SJSA1 (cell line): ENCODE measurements around the gene TMEM259. TPM values are rescaled to one million over a fixed set of nuclear protein-coding genes. Genes with fewer than 3 reads are reported as not detected.

Source experiments
- DNase-seq, 2 experiments: peaks; one replicate each; pipeline ENCODE4 v3.0.0-alpha.2; 2015 to 2020; ENCODE audit warnings: low spot score in 2 of 2, low read depth in 1 of 2
- H3K27ac ChIP-seq: fragments of 250-450 bp; sonication (Bioruptor Pico); 2 replicates; pipeline ENCODE4 v1.5.1; 2020; ENCODE audit warnings: mild to moderate bottlenecking, moderate library complexity
- H3K27me3 ChIP-seq: fragments of 250-450 bp; sonication (Bioruptor Pico); replicated peaks from 2 replicates; pipeline ENCODE4 v1.5.1; 2020; ENCODE audit warnings: mild to moderate bottlenecking, moderate library complexity
- H3K36me3 ChIP-seq: fragments of 250-450 bp; sonication (Bioruptor Pico); 2 replicates; pipeline ENCODE4 v1.5.1; 2020; ENCODE audit warnings: mild to moderate bottlenecking
- H3K4me1 ChIP-seq: fragments of 250-450 bp; sonication (Bioruptor Pico); replicated peaks from 2 replicates; pipeline ENCODE4 v1.6.1; 2021; ENCODE audit warnings: mild to moderate bottlenecking
- H3K4me3 ChIP-seq: fragments of 250-450 bp; sonication (Bioruptor Pico); 2 replicates; pipeline ENCODE4 v1.5.1; 2020; ENCODE audit warnings: mild to moderate bottlenecking
- H3K9me3 ChIP-seq: fragments of 250-450 bp; sonication (Bioruptor Pico); replicated peaks from 2 replicates; pipeline ENCODE4 v1.5.1; 2020; ENCODE audit warnings: mild to moderate bottlenecking
- total RNA-seq: library from RNA; depleted of rRNA; stranded (reverse); fragments of >200 nt; shearing (Covaris generic); gene quantifications from 2 replicates; pipeline ENCODE4 v1.2.3, GENCODE V29; 2014; rRNA removed

Gene TMEM259
- 122 and 131 TPM in 2 replicates for total RNA-seq

- no peaks in the 10 kb centered on the region for H3K27me3 ChIP-seq
- peaks cover 48% of the 10 kb centered on the region for H3K4me1 ChIP-seq
- H3K27ac ChIP-seq = peak within 1 kb of the TSS; percentile 95
- H3K4me3 ChIP-seq = peak within 1 kb of the TSS; percentile 95
- peaks cover 40% of the 10 kb centered on the region for H3K36me3 ChIP-seq
- no peaks in the 10 kb centered on the region; the same call in 1 of the 2 replicates for H3K9me3 ChIP-seq
- peak; percentile 98 to 99 for DNase-seq
Observed at GRCh38 chr19:1020868-1021425, at the start of gene TMEM259. TSS of gene TMEM259 (minus strand) at chr19:1021123. CDS start at chr19:1020996, 127 bp downstream.

- H3K36me3 ChIP-seq = no peaks in the 10 kb centered on the region
- peaks cover 64% of the 10 kb centered on the region for H3K27me3 ChIP-seq
- H3K4me1 ChIP-seq = peaks cover 24% of the 10 kb centered on the region
- H3K4me3 ChIP-seq = no peak overlapping the region
- no peak for DNase-seq
- no peak overlapping the region for H3K27ac ChIP-seq
- no peaks in the 10 kb centered on the region for H3K9me3 ChIP-seq
Observed at GRCh38 chr19:1070576-1070930, 49.6 kb upstream of the TMEM259 start.

GRCh38 chr19:1069009-1069779, 48.3 kb upstream of the TMEM259 start:
- Histone ChIP-seq H3K27ac (no peak overlapping the region), H3K4me3 (no peak overlapping the region)
- no peak for DNase-seq

DNA sequence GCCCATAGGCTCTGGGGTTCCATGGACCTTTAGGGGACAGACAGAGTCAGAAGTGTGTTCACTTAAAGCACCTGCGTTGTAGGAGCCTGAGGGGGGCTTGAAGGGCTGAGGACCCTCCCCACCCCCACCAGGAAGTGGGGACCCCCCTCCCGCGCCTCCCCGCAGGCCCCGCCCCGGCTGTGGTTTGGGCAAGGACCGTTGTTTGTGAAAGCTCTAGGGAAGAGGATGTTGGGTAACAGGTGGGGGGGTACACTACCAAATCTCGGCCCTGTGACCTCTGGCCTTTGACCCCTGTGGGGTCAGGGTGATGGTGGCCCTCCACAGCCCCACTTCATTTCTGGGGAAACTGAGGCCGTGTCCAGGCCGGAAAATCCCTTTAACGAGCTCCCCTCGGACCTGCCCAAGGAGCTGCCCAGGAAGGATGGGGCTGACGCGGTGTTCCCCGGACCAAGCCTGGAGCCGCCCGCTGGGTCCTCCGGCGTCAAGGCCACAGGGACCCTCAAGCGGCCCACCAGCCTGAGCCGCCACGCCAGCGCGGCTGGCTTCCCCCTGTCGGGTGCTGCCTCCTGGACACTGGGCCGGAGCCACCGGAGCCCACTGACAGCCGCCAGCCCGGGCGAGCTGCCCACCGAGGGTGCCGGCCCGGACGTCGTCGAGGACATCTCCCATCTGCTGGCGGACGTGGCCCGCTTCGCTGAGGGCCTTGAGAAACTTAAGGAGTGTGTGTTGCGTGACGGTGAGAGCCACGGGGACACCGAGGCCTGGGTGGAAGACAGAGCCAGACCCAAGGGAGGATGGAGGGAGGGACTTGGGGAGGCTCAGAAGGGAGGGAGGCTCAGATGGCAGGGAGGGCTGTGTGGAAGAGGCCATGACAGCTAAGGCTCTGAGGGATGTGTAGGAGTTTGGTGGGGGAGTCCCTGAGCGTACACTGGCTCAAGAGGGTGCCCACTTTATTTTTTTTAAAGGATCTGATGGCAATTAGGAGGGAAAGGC, 47.4 kb upstream of the TMEM259 start:
- peaks cover 34% of the 10 kb centered on the region for H3K4me1 ChIP-seq
- no peak overlapping the region for H3K27ac ChIP-seq
- no peaks in the 10 kb centered on the region for H3K36me3 ChIP-seq
- H3K4me3 ChIP-seq = no peak overlapping the region
- peaks cover 70% of the 10 kb centered on the region for H3K27me3 ChIP-seq
- no peak for DNase-seq
- H3K9me3 ChIP-seq = no peaks in the 10 kb centered on the region

More at GRCh38 chr19:1069009-1069779, 48.3 kb upstream of the TMEM259 start:
- peaks cover 70% of the 10 kb centered on the region for H3K27me3 ChIP-seq
- no peaks in the 10 kb centered on the region for H3K9me3 ChIP-seq
- H3K4me1 ChIP-seq = peaks cover 34% of the 10 kb centered on the region
- H3K36me3 ChIP-seq = no peaks in the 10 kb centered on the region

DNA sequence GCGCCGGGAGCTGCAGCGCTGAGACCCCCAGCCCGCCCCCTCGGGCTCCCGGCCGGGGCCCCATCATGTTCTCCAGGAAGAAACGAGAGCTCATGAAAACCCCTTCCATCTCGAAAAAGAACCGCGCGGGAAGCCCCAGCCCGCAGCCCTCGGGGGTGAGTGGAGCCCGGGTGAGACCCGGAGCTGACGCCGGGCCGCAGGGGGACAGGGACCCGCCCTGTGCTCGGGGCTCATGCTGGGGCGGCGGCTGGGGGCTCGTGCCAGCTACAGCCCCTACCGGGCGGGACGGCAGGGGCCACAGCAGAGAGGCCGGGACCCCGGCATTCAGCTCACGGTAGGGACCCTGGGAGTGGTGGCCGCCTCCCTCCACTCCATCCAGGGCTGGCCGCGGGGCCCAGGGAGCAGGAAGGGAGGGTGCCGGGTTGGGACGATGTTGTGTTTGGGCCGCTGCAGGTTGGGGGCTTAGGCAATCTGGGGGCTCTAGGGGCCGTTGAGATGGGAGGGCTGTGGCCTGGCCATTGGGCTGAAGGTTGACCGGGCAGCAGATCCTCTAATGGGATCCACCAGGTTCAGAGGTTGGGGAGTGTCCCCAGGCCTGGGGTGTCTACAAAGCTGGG, 46.5 kb upstream of the TMEM259 start:
- no peak for DNase-seq

GRCh38 chr19:1066748-1067340, 45.9 kb upstream of the TMEM259 start, which contains the start of gene ARHGAP45:
TSS of gene ARHGAP45 (plus strand) at chr19:1067167. CDS start at chr19:1067406, 239 bp downstream.
- peaks cover 34% of the 10 kb centered on the region for H3K4me1 ChIP-seq
- peak within 1 kb of the TSS; percentile 11 for H3K4me3 ChIP-seq
- H3K27me3 ChIP-seq = peaks cover 64% of the 10 kb centered on the region
- no peak for DNase-seq
- no peaks in the 10 kb centered on the region for H3K36me3 ChIP-seq
- H3K9me3 ChIP-seq = no peaks in the 10 kb centered on the region
- no peak within 1 kb of the TSS for H3K27ac ChIP-seq

More for the DNA sequence above, 46.5 kb upstream of the TMEM259 start:
- Histone ChIP-seq H3K9me3 (no peaks in the 10 kb centered on the region), H3K4me3 (peak overlapping the region; percentile 11), H3K4me1 (peaks cover 34% of the 10 kb centered on the region), H3K36me3 (no peaks in the 10 kb centered on the region), H3K27me3 (peaks cover 70% of the 10 kb centered on the region), H3K27ac (no peak overlapping the region)

- no peak for DNase-seq
- H3K9me3 ChIP-seq = no peaks in the 10 kb centered on the region
- peaks cover 58% of the 10 kb centered on the region for H3K27me3 ChIP-seq
- H3K27ac ChIP-seq = no peak overlapping the region
- no peak overlapping the region for H3K4me3 ChIP-seq
- peaks cover 33% of the 10 kb centered on the region for H3K4me1 ChIP-seq
- no peaks in the 10 kb centered on the region for H3K36me3 ChIP-seq
Observed at GRCh38 chr19:1066251-1066747, 45.4 kb upstream of the TMEM259 start.

DNA sequence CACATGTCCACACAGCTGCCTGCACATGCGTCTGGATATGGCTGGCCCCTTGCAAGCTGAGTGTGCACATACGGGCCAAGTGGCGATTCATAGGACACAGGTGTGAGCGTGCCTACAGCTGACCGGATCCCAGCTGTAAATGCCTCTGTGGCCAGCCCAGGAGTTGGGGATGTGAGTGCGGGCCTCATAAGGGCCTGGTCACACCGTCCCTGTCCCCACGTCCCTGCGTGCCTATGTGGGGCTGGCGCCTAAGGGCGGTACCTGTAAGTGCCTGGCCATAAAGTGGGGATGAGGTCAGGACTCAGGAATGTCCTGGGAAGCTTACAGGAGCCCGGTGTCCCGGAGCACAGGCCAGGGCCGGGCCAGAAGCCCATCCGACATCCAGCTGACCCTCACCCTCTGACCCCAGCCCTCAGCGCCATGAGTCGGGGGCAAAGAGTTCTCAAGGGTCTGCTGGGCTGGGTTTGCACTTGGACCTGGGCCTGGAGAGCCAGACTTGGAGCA, 44.7 kb upstream of the TMEM259 start:
- H3K27ac ChIP-seq = no peak overlapping the region
- no peaks in the 10 kb centered on the region for H3K36me3 ChIP-seq
- no peak for DNase-seq
- no peak overlapping the region for H3K4me3 ChIP-seq
- no peaks in the 10 kb centered on the region for H3K9me3 ChIP-seq
- peaks cover 27% of the 10 kb centered on the region for H3K4me1 ChIP-seq
- peaks cover 52% of the 10 kb centered on the region for H3K27me3 ChIP-seq

GRCh38 chr19:1064661-1065605, 44.0 kb upstream of the TMEM259 start:
- Histone ChIP-seq H3K27me3 (peaks cover 45% of the 10 kb centered on the region), H3K27ac (no peak overlapping the region), H3K36me3 (no peaks in the 10 kb centered on the region), H3K4me3 (no peak overlapping the region), H3K9me3 (no peaks in the 10 kb centered on the region), H3K4me1 (peaks cover 26% of the 10 kb centered on the region)
- DNase-seq = peak; percentile 58 to 71

GRCh38 chr19:1063909-1064660, 43.2 kb upstream of the TMEM259 start:
- Histone ChIP-seq H3K4me1 (peaks cover 26% of the 10 kb centered on the region), H3K36me3 (no peaks in the 10 kb centered on the region), H3K27me3 (peaks cover 36% of the 10 kb centered on the region), H3K4me3 (no peak overlapping the region), H3K9me3 (no peaks in the 10 kb centered on the region), H3K27ac (no peak overlapping the region)
- no peak for DNase-seq
